A673 (cell line): Measurements from ENCODE around the gene IL34. TPM values are rescaled to one million over a fixed set of nuclear protein-coding genes. Genes with fewer than 3 reads are reported as not detected.

Experiments used
- BruUV-seq: library from RNA; stranded (reverse); fragments of 400-500 nt; replicated peaks from 2 replicates; lab custom pipeline; 2021; lab: Mats Ljungman, UMichigan
- CTCF ChIA-PET: fragments of 300-600 bp; sonication (Branson Sonifier 250); formaldehyde crosslinking; loops from one replicate; lab custom pipeline; 2022; ENCODE audit warnings: antibody characterized with exemption; lab: Charles Lee
- POLR2A ChIA-PET: fragments of 300-600 bp; sonication (Branson Sonifier 250); formaldehyde crosslinking; loops from one replicate; lab custom pipeline; 2022; ENCODE audit warnings: antibody characterized with exemption; ENCODE audit not compliant: low non-redundant PET; lab: Charles Lee
- DNase-seq: peaks from one replicate; pipeline ENCODE4 v3.0.0-alpha.2; 2015; ENCODE audit warnings: low spot score
- H3K27ac ChIP-seq: fragments of 200-600 bp; sonication (generic); 2 replicates; pipeline ENCODE4 v1.5.1; 2016; ENCODE audit warnings: mixed run types, low read depth, mild to moderate bottlenecking, mixed read lengths, antibody characterized with exemption, low read length; ENCODE audit not compliant: poor library complexity, severe bottlenecking
- H3K27me3 ChIP-seq: fragments of 200-600 bp; sonication (generic); replicated peaks from 2 replicates; pipeline ENCODE4 v1.6.1; 2017; ENCODE audit warnings: mixed run types, low read depth, mild to moderate bottlenecking, mixed read lengths, antibody characterized with exemption, low read length; ENCODE audit not compliant: insufficient read depth, poor library complexity
- H3K36me3 ChIP-seq: fragments of 200-600 bp; sonication (generic); 2 replicates; pipeline ENCODE4 v1.6.1; 2016; ENCODE audit warnings: mixed run types, mild to moderate bottlenecking, mixed read lengths, antibody characterized with exemption, low read length; ENCODE audit not compliant: insufficient read depth, poor library complexity, severe bottlenecking
- H3K4me1 ChIP-seq: fragments of 200-600 bp; sonication (generic); 2 replicates; pipeline ENCODE4 v1.6.1; 2017; ENCODE audit warnings: mixed run types, mild to moderate bottlenecking, mixed read lengths, antibody characterized with exemption, low read length; ENCODE audit not compliant: insufficient read depth, poor library complexity, severe bottlenecking
- H3K4me3 ChIP-seq: fragments of 200-600 bp; sonication (generic); 2 replicates; pipeline ENCODE4 v1.5.1; 2016; ENCODE audit warnings: low read depth, mixed run types, mild to moderate bottlenecking, mixed read lengths, low read length; ENCODE audit not compliant: poor library complexity, severe bottlenecking
- H3K9me3 ChIP-seq: fragments of 200-600 bp; sonication (generic); 2 replicates; pipeline ENCODE4 v1.6.1; 2016; ENCODE audit warnings: mixed run types, low read depth, mild to moderate bottlenecking, mixed read lengths, antibody characterized with exemption, low read length; ENCODE audit not compliant: poor library complexity, severe bottlenecking
- EZH2 ChIP-seq: fragments of 200-600 bp; sonication (generic); IDR thresholded peaks from 2 replicates; pipeline ENCODE4 v1.6.1; 2017; ENCODE audit warnings: borderline replicate concordance, low read depth, mild to moderate bottlenecking, mixed read lengths, antibody characterized with exemption, low read length; ENCODE audit not compliant: poor library complexity, severe bottlenecking
- intact Hi-C: fragments of 100-400 bp; cut with micrococcal nuclease; formaldehyde crosslinking; loops from one replicate; pipeline ENCODE4 v1.10.0; 2022; ENCODE audit not compliant: unreplicated experiment
- total RNA-seq: library from RNA; stranded (reverse); gene quantifications from 2 replicates; pipeline ENCODE4 v1.2.3, GENCODE V29; 2021
- TF ChIP-seq, protein P1 (sequence below): fragments of 300-800, 200-600 bp; sonication (generic); conservative IDR thresholded peaks from 2 replicates; pipeline ENCODE4 v1.5.1; 2017; ENCODE audit warnings: low read depth, mild to moderate bottlenecking, antibody characterized with exemption, low read length, moderate library complexity, mixed read lengths

IL34 gene
- total RNA-seq, 1 experiment from 2014 or later: not detected

DNA sequence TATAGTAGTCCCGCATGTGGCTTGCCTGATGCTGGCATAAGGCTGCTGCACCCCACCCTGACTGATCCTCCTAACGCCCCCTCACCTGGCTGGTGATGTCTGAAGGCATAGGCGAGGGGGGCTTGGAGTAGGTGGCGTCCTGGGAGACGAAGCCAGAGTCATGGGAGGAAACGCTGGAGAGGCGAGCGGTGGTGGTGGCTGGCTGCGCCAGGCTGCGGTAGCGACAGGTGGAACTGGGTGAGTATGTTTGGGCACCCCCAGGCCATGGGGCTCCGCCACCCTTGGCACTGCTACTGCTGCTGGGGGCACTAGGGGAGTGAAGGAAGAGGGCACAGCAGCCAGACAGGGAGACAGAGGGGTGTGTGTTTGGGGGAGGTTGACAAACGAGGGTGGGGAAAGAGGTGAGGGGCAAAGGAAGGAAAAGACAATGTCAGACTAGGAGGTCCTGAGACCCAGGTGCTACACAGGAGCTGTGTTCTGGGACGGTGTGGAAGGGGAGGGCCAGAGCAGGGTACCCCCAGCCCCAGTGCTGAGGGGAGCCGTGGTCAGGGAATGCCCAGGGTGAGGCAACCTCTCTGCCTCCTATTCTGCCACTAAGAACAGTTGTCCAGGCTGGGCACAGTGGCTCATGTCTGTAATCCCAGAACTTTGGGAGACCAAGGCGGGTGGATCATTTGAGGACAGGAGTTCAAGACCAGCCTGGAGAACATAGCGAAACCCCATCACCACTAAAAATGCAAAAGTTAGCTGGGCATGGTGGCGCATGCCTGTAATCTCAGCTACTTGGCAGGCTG, 28.1 kb downstream of the IL34 start:
- Histone ChIP-seq H3K36me3 (peaks cover 64% of the 10 kb centered on the region), H3K27ac (no peak overlapping the region), H3K4me1 (no peaks in the 10 kb centered on the region), H3K9me3 (no peaks in the 10 kb centered on the region), H3K27me3 (no peaks in the 10 kb centered on the region), H3K4me3 (no peak overlapping the region)
- DNase-seq: no peak
- ChIA-PET CTCF (no interaction called here), POLR2A (no interaction called here)
- no peak for TF ChIP-seq EZH2
- TF ChIP-seq, protein P1, sequence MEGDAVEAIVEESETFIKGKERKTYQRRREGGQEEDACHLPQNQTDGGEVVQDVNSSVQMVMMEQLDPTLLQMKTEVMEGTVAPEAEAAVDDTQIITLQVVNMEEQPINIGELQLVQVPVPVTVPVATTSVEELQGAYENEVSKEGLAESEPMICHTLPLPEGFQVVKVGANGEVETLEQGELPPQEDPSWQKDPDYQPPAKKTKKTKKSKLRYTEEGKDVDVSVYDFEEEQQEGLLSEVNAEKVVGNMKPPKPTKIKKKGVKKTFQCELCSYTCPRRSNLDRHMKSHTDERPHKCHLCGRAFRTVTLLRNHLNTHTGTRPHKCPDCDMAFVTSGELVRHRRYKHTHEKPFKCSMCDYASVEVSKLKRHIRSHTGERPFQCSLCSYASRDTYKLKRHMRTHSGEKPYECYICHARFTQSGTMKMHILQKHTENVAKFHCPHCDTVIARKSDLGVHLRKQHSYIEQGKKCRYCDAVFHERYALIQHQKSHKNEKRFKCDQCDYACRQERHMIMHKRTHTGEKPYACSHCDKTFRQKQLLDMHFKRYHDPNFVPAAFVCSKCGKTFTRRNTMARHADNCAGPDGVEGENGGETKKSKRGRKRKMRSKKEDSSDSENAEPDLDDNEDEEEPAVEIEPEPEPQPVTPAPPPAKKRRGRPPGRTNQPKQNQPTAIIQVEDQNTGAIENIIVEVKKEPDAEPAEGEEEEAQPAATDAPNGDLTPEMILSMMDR: no peak
- no TSS peak for BruUV-seq
- intact Hi-C loops: no loop called here

DNA sequence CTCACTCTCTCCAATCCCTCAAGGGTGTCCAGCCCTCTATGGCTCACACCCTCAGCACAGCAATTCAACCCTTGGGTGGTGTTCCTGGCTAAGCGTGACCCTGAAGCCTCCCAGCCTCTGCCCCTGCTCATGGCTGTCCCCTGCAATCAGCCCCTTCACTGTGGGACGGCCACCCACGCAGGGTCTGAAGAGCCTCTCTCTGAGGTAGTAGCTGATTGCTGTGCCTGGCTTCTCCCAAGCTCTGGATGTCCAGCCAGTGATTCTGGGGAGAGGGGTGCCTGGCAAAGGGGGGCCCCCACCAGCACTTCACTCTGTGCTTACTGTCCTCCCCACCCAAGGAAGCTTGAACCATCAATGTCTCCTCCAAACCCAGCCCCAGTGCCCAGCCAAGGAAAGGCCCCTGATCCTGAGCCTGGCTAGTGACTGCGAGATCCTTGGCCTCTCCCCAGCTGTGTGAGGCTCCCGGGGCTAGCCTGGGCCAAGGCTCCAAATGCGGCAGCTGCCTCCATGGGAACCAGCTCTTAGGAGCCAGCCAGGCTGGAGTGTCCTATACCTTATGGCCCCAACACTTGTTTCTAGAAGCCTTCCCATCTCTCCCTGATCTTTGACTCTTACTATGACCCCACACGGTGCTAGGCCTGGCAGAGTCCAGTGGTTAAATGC, 29.6 kb downstream of the IL34 start:
- POLR2A ChIA-PET: no interaction called here
- peaks cover 62% of the 10 kb centered on the region for H3K36me3 ChIP-seq
- CTCF ChIA-PET: no interaction called here

DNA sequence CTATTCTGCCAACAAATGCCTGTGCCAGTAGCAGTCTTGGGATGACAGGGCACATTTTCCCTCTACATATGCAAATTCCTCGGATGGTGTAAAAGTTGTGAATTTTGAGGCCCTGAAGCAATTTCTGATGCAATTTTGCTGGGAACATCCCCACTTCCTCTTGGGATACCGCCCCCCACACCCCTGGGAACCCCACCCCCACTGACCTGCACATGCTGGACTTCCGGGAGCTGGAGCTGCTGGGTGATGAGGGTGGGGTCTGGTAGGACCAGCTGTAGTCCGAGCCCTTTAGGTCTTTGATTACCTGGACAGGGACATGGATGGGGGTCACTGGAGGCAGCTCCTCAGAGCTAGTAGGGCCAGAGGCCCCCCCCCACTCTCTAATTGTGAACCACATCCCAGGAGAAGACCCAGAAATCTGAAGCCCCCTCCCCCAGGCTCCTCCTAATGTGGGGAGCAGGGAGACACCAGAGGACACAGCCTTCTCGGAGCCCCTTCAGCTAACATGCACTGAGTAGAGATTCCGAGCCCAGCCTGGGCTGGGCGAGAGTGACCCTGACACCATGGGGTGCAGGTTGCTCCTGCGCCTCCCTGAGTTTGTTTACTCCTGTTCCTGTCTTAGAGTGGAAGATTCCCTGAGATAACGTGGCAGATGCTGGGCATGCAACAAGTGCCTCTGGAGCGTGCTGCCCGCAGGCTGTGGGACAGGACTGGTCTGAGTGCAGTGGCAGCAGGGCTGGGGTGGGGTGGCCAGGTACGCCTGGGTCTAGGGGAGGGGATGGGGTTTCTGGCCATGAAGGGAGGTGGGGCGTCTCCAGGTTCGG, 30.5 kb downstream of the IL34 start:
- H3K27me3 ChIP-seq: no peaks in the 10 kb centered on the region
- intact Hi-C loops: no loop called here
- CTCF ChIA-PET: no interaction called here
- POLR2A ChIA-PET: no interaction called here
- peaks cover 55% of the 10 kb centered on the region for H3K36me3 ChIP-seq
- peak overlapping the region; percentile 23 for H3K27ac ChIP-seq
- no peaks in the 10 kb centered on the region for H3K9me3 ChIP-seq
- BruUV-seq: no TSS peak
- peaks cover 4% of the 10 kb centered on the region for H3K4me1 ChIP-seq
- no peak for DNase-seq
- no peak overlapping the region for H3K4me3 ChIP-seq
- TF ChIP-seq EZH2: no peak
- TF ChIP-seq, protein P1: no peak

More for the DNA sequence above, 29.6 kb downstream of the IL34 start:
- no peak for DNase-seq
- H3K27me3 ChIP-seq: no peaks in the 10 kb centered on the region
- H3K9me3 ChIP-seq: no peaks in the 10 kb centered on the region
- peaks cover 4% of the 10 kb centered on the region for H3K4me1 ChIP-seq
- H3K27ac ChIP-seq: no peak overlapping the region
- intact Hi-C loops: no loop called here
- H3K4me3 ChIP-seq: no peak overlapping the region
- TF ChIP-seq EZH2: no peak
- TF ChIP-seq, protein P1: no peak
- no TSS peak for BruUV-seq
